BLaER1 treated with 17β-estradiol and CSF1 and Interleukin-3, amounts not matched to agents 10 nM and 100 nM (cell line): ENCODE data around the gene PTCD1.
A peak's percentile ranks its signal among the peaks of the same experiment; 100 is the strongest.
"Not testable (repeated sequence)": the region's sequence is repeated elsewhere in the genome, so short reads cannot be mapped to it uniquely, and the experiment has no call there.

Experiments
- H3K27ac ChIP-seq, 11 experiments: shearing (Covaris generic); formaldehyde crosslinking; 2 replicates each; pipeline ENCODE4 v1.8.1; 2022
- H3K27me3 ChIP-seq, 11 experiments: shearing (Covaris generic); formaldehyde crosslinking; 2 replicates each; pipeline ENCODE4 v1.8.1; 2022
- H3K36me3 ChIP-seq, 11 experiments: shearing (Covaris generic); formaldehyde crosslinking; 2 replicates each; pipeline ENCODE4 v1.8.1; 2022
- H3K4me1 ChIP-seq, 10 experiments: shearing (Covaris generic); formaldehyde crosslinking; 2 replicates each; pipeline ENCODE4 v1.8.1; 2022
- H3K4me2 ChIP-seq, 11 experiments: shearing (Covaris generic); formaldehyde crosslinking; 2 replicates each; pipeline ENCODE4 v1.8.1; 2022
- H3K4me3 ChIP-seq, 10 experiments: shearing (Covaris generic); formaldehyde crosslinking; 2 replicates each; pipeline ENCODE4 v1.8.1; 2022
- H3K9ac ChIP-seq, 11 experiments: shearing (Covaris generic); formaldehyde crosslinking; 2 replicates each; pipeline ENCODE4 v1.8.1; 2022
- H3K9me3 ChIP-seq, 11 experiments: shearing (Covaris generic); formaldehyde crosslinking; replicated peaks in 1 of 11; 2 replicates each; pipeline ENCODE4 v1.8.1; 2022
- H4K20me1 ChIP-seq, 11 experiments: shearing (Covaris generic); formaldehyde crosslinking; 2 replicates each; pipeline ENCODE4 v1.8.1; 2022
- Cebpa-rat ChIP-seq, 11 experiments: shearing (Covaris generic); IDR thresholded peaks; 2 replicates each; pipeline ENCODE4 v1.8.1; 2022

The PTCD1 gene

GRCh38 chr7:99440195-99440594 lies 1.6 kb upstream of the PTCD1 start:
- Histone ChIP-seq H3K4me3 (peak overlapping the region; percentile 87 to 99 (median 94)), H3K36me3 (peaks cover 24 to 72% (median 50%) of the 10 kb centered on the region in 11 experiments), H3K27ac (peak overlapping the region in 2 of 11 experiments; percentile 80 to 88; a peak in 2 of 22 replicates), H3K27me3 (no peaks in the 10 kb centered on the region), H3K9ac (peak overlapping the region; percentile 89 to 97 (median 93); a peak in 21 of 22 replicates), H3K4me1 (peaks cover 24 to 59% (median 40%) of the 10 kb centered on the region in 10 experiments), H4K20me1 (peaks cover 11 to 87% (median 50%) of the 10 kb centered on the region in 11 experiments; a peak in 21 of 22 replicates), H3K4me2 (peak overlapping the region; percentile 82 to 98 (median 94)), H3K9me3 (no peaks in the 10 kb centered on the region)
- TF ChIP-seq Cebpa-rat (IDR thresholded peaks at IDR 0.05), result peak in 3 of 11 experiments; percentile 24 to 52 (median 44); a peak in 2 of 22 replicates

GRCh38 chr7:99437946-99438572 lies 539 bp downstream of the PTCD1 start:
- Histone ChIP-seq H3K36me3 (peaks cover 24 to 72% (median 50%) of the 10 kb centered on the region in 11 experiments), H3K4me1 (peaks cover 24 to 57% (median 40%) of the 10 kb centered on the region in 10 experiments), H4K20me1 (peaks cover 11 to 86% (median 65%) of the 10 kb centered on the region in 11 experiments; a peak in 21 of 22 replicates), H3K9me3 (no peaks in the 10 kb centered on the region), H3K27ac (peak overlapping the region; percentile 80 to 96 (median 88)), H3K4me3 (peak overlapping the region; percentile 87 to 99 (median 94)), H3K27me3 (no peaks in the 10 kb centered on the region), H3K9ac (peak overlapping the region; percentile 89 to 97 (median 93)), H3K4me2 (peak overlapping the region; percentile 82 to 98 (median 94))
- no peak for TF ChIP-seq Cebpa-rat (IDR thresholded peaks at IDR 0.05)

- Histone ChIP-seq H3K27ac (no peak overlapping the region), H3K4me3 (no peak overlapping the region), H3K4me1 (peaks cover 13 to 22% (median 18%) of the 10 kb centered on the region in 10 experiments), H3K36me3 (peaks cover 67 to 92% (median 79%) of the 10 kb centered on the region in 11 experiments), H3K9me3 (no peaks in the 10 kb centered on the region), H3K4me2 (no peak overlapping the region), H3K27me3 (no peaks in the 10 kb centered on the region), H4K20me1 (peaks cover 0 to 79% (median 45%) of the 10 kb centered on the region in 11 experiments; a peak in 15 of 22 replicates), H3K9ac (0 out of 22 replicates have a peak overlapping the region, but pooled peaks of 1 of the 11 experiments have one; percentile 2)
- no peak for TF ChIP-seq Cebpa-rat (IDR thresholded peaks at IDR 0.05)
These were observed 5.4 kb downstream of the PTCD1 start for GRCh38 chr7:99433158-99433557.

- H3K9me3 ChIP-seq, H3K27me3 ChIP-seq, H3K27ac ChIP-seq, H3K9ac ChIP-seq, H3K4me3 ChIP-seq, H3K4me2 ChIP-seq: not testable (repeated sequence)
- Histone ChIP-seq H3K4me1 (peaks cover 2 to 11% (median 7%) of the 10 kb centered on the region in 10 experiments; a peak in 16 of 20 replicates), H4K20me1 (peaks cover 0 to 75% (median 40%) of the 10 kb centered on the region in 11 experiments; a peak in 15 of 22 replicates), H3K36me3 (peaks cover 71 to 92% (median 83%) of the 10 kb centered on the region in 11 experiments)
These were observed 6.7 kb downstream of the PTCD1 start for GRCh38 chr7:99431756-99432540.

GRCh38 chr7:99429756-99430155 lies 8.8 kb downstream of the PTCD1 start:
- H3K27ac ChIP-seq, result no peak overlapping the region
- H3K4me1 ChIP-seq, result no peaks in the 10 kb centered on the region
- H3K9ac ChIP-seq, result peak overlapping the region in 1 of 11 experiments; percentile 9; a peak in 1 of 22 replicates
- H3K9me3 ChIP-seq, result no peaks in the 10 kb centered on the region
- H3K4me3 ChIP-seq, result no peak overlapping the region
- H3K4me2 ChIP-seq, result no peak overlapping the region
- peaks cover 0 to 63% (median 24%) of the 10 kb centered on the region in 11 experiments; a peak in 14 of 22 replicates for H4K20me1 ChIP-seq
- H3K27me3 ChIP-seq, result no peaks in the 10 kb centered on the region
- no peak for TF ChIP-seq Cebpa-rat (IDR thresholded peaks at IDR 0.05)
- H3K36me3 ChIP-seq, result peaks cover 74 to 87% (median 81%) of the 10 kb centered on the region in 11 experiments

- Histone ChIP-seq H3K36me3 (peaks cover 74 to 87% (median 81%) of the 10 kb centered on the region in 11 experiments), H4K20me1 (peaks cover 0 to 65% (median 27%) of the 10 kb centered on the region in 11 experiments; a peak in 14 of 22 replicates), H3K4me3 (no peak overlapping the region), H3K9me3 (no peaks in the 10 kb centered on the region), H3K4me1 (no peaks in the 10 kb centered on the region), H3K27me3 (no peaks in the 10 kb centered on the region), H3K27ac (no peak overlapping the region), H3K9ac (no peak overlapping the region), H3K4me2 (no peak overlapping the region)
- no peak for TF ChIP-seq Cebpa-rat (IDR thresholded peaks at IDR 0.05)
These were observed 9.5 kb downstream of the PTCD1 start for GRCh38 chr7:99428972-99429566.

- Histone ChIP-seq H4K20me1 (peaks cover 0 to 68% (median 52%) of the 10 kb centered on the region in 11 experiments; a peak in 21 of 22 replicates), H3K4me3 (no peak overlapping the region), H3K27me3 (no peaks in the 10 kb centered on the region), H3K36me3 (peaks cover 77 to 87% (median 81%) of the 10 kb centered on the region in 11 experiments), H3K4me1 (peaks cover 0 to 3% (median 2%) of the 10 kb centered on the region in 10 experiments; a peak in 10 of 20 replicates), H3K9ac (no peak overlapping the region), H3K9me3 (no peaks in the 10 kb centered on the region), H3K4me2 (no peak overlapping the region), H3K27ac (no peak overlapping the region)
- TF ChIP-seq Cebpa-rat (IDR thresholded peaks at IDR 0.05), result no peak
These were observed 13.5 kb downstream of the PTCD1 start for GRCh38 chr7:99424932-99425730.

GRCh38 chr7:99422625-99423024 lies 16.0 kb downstream of the PTCD1 start:
- H3K27me3 ChIP-seq, result no peaks in the 10 kb centered on the region
- peaks cover 0 to 13% (median 11%) of the 10 kb centered on the region in 10 experiments; a peak in 14 of 20 replicates for H3K4me1 ChIP-seq
- H3K9ac ChIP-seq, result no peak overlapping the region
- TF ChIP-seq Cebpa-rat (IDR thresholded peaks at IDR 0.05), result no peak
- peaks cover 24 to 81% (median 70%) of the 10 kb centered on the region in 11 experiments; a peak in 21 of 22 replicates for H4K20me1 ChIP-seq
- H3K9me3 ChIP-seq, result no peaks in the 10 kb centered on the region
- peaks cover 80 to 88% (median 83%) of the 10 kb centered on the region in 11 experiments for H3K36me3 ChIP-seq
- H3K4me2 ChIP-seq, result no peak overlapping the region
- H3K4me3 ChIP-seq, result no peak overlapping the region
- H3K27ac ChIP-seq, result no peak overlapping the region
